Heart left ventricle (tissue), 16 donors: ENCODE measurements around the gene UQCRH. TPM values are rescaled to one million over a fixed set of nuclear protein-coding genes. Genes with fewer than 3 reads are reported as not detected.

ENCODE experiments used
- ATAC-seq, 4 donors: fragments of 200-7000 bp; cut with Tn5 transposase; one replicate each; pipeline ENCODE4 v1.9.1; 2020 to 2022; ENCODE audit warnings: moderate library complexity in 4 of 4, mild to moderate bottlenecking in 3 of 4, moderate number of reproducible peaks in 1 of 4
- DNase-seq, 5 donors: peaks; one replicate each; pipeline ENCODE4 v3.0.0-alpha.2; 2020
- H3K27ac ChIP-seq, 12 donors: fragments of 200-600 bp; sonication (generic) in 4 of 12; one replicate each; pipeline versions ENCODE4 v1.5.0 to v1.8.0; 2016 to 2022; ENCODE audit warnings: mild to moderate bottlenecking in 2 of 12
- H3K27me3 ChIP-seq, 9 donors: fragments of 200-600 bp; sonication (generic) in 2 of 9; one replicate each; pipeline versions ENCODE4 v1.5.1 to v1.8.0; 2016 to 2022; ENCODE audit warnings: mild to moderate bottlenecking in 3 of 9
- H3K36me3 ChIP-seq, 9 donors: fragments of 200-600 bp; sonication (generic) in 2 of 9; one replicate each; pipeline versions ENCODE4 v1.5.0 to v1.8.0; 2018 to 2022; ENCODE audit warnings: mild to moderate bottlenecking in 2 of 9
- H3K4me1 ChIP-seq, 12 donors: fragments of 200-600 bp; sonication (generic) in 4 of 12; one replicate each; pipeline versions ENCODE4 v1.5.0 to v1.8.0; 2016 to 2022; ENCODE audit warnings: mild to moderate bottlenecking in 3 of 12
- H3K4me3 ChIP-seq, 12 donors: fragments of 200-600 bp; sonication (generic) in 4 of 12; one replicate each; pipeline versions ENCODE4 v1.5.0 to v1.8.0; 2017 to 2022; ENCODE audit warnings: mild to moderate bottlenecking in 9 of 12, moderate library complexity in 4 of 12
- H3K9me3 ChIP-seq, 12 donors: fragments of 200-600 bp; sonication (generic) in 4 of 12; one replicate each; pipeline versions ENCODE4 v1.5.0 to v1.8.0; 2016 to 2022; ENCODE audit warnings: mild to moderate bottlenecking in 1 of 12
- POLR2A ChIP-seq, 2 donors: fragments of 450-650 bp; IDR thresholded peaks; one replicate each; pipeline ENCODE4 v1.6.1; 2017; ENCODE audit warnings: antibody characterized with exemption in 2 of 2, mild to moderate bottlenecking in 2 of 2, moderate library complexity in 2 of 2
- WGBS, 4 donors: extraction: QIAGEN DNeasy Blood & Tissue Kit in 2 of 4; methylation state at CpG; one replicate each; pipeline versions ENCODE4 v1.1.5 to v1.1.7; 2013 to 2018; 5-methylcytosine and 5-hydroxymethylcytosine counted together
- intact Hi-C, 10 donors: fragments of 100-400 bp; cut with DNase I; formaldehyde crosslinking; loops; one replicate each; pipeline versions ENCODE4 v1.11.1 to v1.14.2; 2022
- polyA plus RNA-seq, 2 donors: library from polyadenylated mRNA; stranded (reverse); fragments of 200-250 nt; gene quantifications; one replicate each; pipeline ENCODE4 v1.2.3, GENCODE V29; 2013
- total RNA-seq, 9 donors: library from RNA; depleted of rRNA in 2 of 9; stranded (reverse); fragments of >200 nt in 2 of 9; fragmentation: NEBNext Ultra II Directional in 3 of 9; extraction: Animal tissue kit (Norgen Biotek cat#: 25700) in 3 of 9; gene quantifications; one replicate each; pipeline versions ENCODE4 v1.1.0 to v1.2.4, GENCODE V29; 2016 to 2023
- TF ChIP-seq, protein P1 (sequence below), 12 donors: fragments of 200-600 bp; sonication (generic) in 4 of 12; IDR thresholded peaks; one replicate each; pipeline versions ENCODE4 v1.5.0 to v1.8.0; 2018 to 2022; ENCODE audit warnings: antibody characterized with exemption in 12 of 12, mild to moderate bottlenecking in 5 of 12
- donor health status: ischemic (EF 13 %, LVEDD 7.1; RV severe dilation, severe dysfunction).
- donor health status: healthy with polysubstance abuse.
- donor health status: DM: no; HTN: yes; CAD: no.
- donor health status: DM: no; HTN: no; CAD: no.
- donor health status: ischemic (EF 25% LVEDD 6.9; RV normal size, moderate dysfunction).
- donor health status: ischemic (EF 25% LVEDD 5.7; RV mildly dilated, moderate dysfunction).
- donor health status: healthy.
- donor health status: DM: yes; HTN: yes; CAD: no.
- donor health status: ischemic (EF 35%, LVEDD 5.7; RV mildly dilated, moderate dysfunction).
- donor health status: nonischemic (EF 11% LVEDD 7.7; RV severe dilation, severe dysfunction).
- donor health status: DM: yes; HTN: yes; CAD: no.
- donor health status: PGD.
- donor health status: ischemic (EF 29% LVEDD 5.4; RV normal size, mild dysfunction).
- donor health status: nonischemic (EF 23%, LVEDD 6.1; RV moderate dilation, normal function).

Gene UQCRH
- total and polyA plus RNA-seq, 11 donors, result 622 to 2,380 (median 949) TPM

DNA sequence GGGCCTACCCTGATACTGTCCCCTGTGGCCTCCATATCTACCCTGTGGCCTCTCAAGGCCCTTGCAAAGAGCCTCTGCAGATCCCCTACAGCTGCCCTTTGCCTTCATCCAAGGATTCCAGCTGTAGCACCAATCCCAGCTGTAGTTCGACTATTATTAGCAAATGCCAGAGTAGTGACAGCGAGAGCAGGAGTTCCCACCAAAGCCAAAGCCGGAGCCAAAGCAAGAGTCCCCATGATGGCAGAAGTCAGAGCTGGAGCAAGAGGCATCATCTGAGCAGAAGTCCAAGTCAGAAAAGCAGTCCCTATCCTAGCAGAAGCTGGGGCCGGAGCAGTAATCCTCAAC lies 39.8 kb downstream of the UQCRH start:
- intact Hi-C loops, result loop anchor here in 5 of 10 donors (5.0 to 10.0 kb wide), 3 partner anchors 41 to 309 kb away; partner anchors contain the start of genes LRRC41 (in 3 of the 5), RAD54L (in 3 of the 5) and UQCRH (in 3 of the 5)
- peaks cover 0 to 34% (median 17%) of the 10 kb centered on the region in 12 donors for H3K4me1 ChIP-seq
- ATAC-seq, result no peak
- peak in 2 of 5 donors; percentile 15 to 23 for DNase-seq
- no peaks in the 10 kb centered on the region for H3K9me3 ChIP-seq
- no peaks in the 10 kb centered on the region for H3K27me3 ChIP-seq
- H3K36me3 ChIP-seq, result peaks cover 0 to 48% (median 35%) of the 10 kb centered on the region in 9 donors
- TF ChIP-seq, protein P1, sequence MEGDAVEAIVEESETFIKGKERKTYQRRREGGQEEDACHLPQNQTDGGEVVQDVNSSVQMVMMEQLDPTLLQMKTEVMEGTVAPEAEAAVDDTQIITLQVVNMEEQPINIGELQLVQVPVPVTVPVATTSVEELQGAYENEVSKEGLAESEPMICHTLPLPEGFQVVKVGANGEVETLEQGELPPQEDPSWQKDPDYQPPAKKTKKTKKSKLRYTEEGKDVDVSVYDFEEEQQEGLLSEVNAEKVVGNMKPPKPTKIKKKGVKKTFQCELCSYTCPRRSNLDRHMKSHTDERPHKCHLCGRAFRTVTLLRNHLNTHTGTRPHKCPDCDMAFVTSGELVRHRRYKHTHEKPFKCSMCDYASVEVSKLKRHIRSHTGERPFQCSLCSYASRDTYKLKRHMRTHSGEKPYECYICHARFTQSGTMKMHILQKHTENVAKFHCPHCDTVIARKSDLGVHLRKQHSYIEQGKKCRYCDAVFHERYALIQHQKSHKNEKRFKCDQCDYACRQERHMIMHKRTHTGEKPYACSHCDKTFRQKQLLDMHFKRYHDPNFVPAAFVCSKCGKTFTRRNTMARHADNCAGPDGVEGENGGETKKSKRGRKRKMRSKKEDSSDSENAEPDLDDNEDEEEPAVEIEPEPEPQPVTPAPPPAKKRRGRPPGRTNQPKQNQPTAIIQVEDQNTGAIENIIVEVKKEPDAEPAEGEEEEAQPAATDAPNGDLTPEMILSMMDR (IDR thresholded peaks at IDR 0.05), result no peak
- no peak for TF ChIP-seq POLR2A (IDR thresholded peaks at IDR 0.05)
- H3K27ac ChIP-seq, result peak overlapping the region in 9 of 12 donors; percentile 3 to 96 (median 24)
- WGBS, 4 donors, result 52 to 66% (median 61%) methylated on average over 4 of the region's 4 CpGs
- H3K4me3 ChIP-seq, result no peak overlapping the region

- 86 to 95% (median 91%) methylated on average over 4 of the region's 4 CpGs for WGBS, 4 donors
- DNase-seq (no peak), ATAC-seq (no peak)
- no peaks in the 10 kb centered on the region for H3K27me3 ChIP-seq
- H3K4me1 ChIP-seq, result peaks cover 0 to 34% (median 17%) of the 10 kb centered on the region in 12 donors
- no peak overlapping the region for H3K4me3 ChIP-seq
- H3K9me3 ChIP-seq, result no peaks in the 10 kb centered on the region
- TF ChIP-seq, protein P1 (IDR thresholded peaks at IDR 0.05), result no peak
- TF ChIP-seq POLR2A (IDR thresholded peaks at IDR 0.05), result no peak
- H3K36me3 ChIP-seq, result peaks cover 0 to 48% (median 35%) of the 10 kb centered on the region in 9 donors
- peak overlapping the region in 8 of 12 donors; percentile 3 to 96 (median 32) for H3K27ac ChIP-seq
- intact Hi-C loops, result loop anchor here in 5 of 10 donors (5.0 to 10.0 kb wide), 3 partner anchors 41 to 309 kb away; partner anchors contain the start of genes LRRC41 (in 3 of the 5), RAD54L (in 3 of the 5) and UQCRH (in 3 of the 5)
Measured at GRCh38 chr1:46343705-46344104, 40.2 kb downstream of the UQCRH start.

DNA sequence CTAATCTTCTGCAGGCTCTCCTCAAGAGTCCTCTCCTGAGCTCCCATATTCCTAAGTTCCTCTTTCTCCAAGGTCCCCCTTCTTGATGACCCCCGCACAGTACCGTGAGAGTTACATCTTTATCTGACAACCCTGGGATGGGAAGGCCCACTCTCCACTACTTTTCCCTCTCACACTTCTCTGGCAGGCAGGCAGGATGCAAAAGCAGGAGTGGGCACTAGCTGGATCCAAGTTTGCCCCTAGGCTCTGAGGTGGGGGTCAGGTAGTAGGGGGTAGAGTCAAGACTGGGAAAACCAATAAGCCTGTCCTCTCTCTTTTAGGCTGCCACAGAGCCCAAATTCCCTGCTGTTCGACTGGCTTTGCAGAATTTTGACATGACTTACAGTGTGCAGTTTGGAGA lies 41.0 kb downstream of the UQCRH start:
- Histone ChIP-seq H3K4me1 (peaks cover 0 to 33% (median 16%) of the 10 kb centered on the region in 12 donors), H3K36me3 (peaks cover 0 to 56% (median 41%) of the 10 kb centered on the region in 9 donors), H3K27me3 (no peaks in the 10 kb centered on the region), H3K9me3 (no peaks in the 10 kb centered on the region), H3K4me3 (no peak overlapping the region), H3K27ac (no peak overlapping the region)
- TF ChIP-seq POLR2A (IDR thresholded peaks at IDR 0.05), result no peak
- TF ChIP-seq, protein P1 (IDR thresholded peaks at IDR 0.05), result no peak
- ATAC-seq (no peak), DNase-seq (no peak)
- intact Hi-C loops, result loop anchor here in 5 of 10 donors (5.0 to 10.0 kb wide), 3 partner anchors 42 to 310 kb away; partner anchors contain the start of genes LRRC41 (in 3 of the 5), RAD54L (in 3 of the 5) and UQCRH (in 3 of the 5)
- WGBS, 4 donors, result 79 to 86% (median 81%) methylated on average over 3 of the region's 3 CpGs

GRCh38 chr1:46345281-46345680 lies 41.8 kb downstream of the UQCRH start:
- no peak for DNase-seq
- ATAC-seq, result no peak
- H3K27ac ChIP-seq, result no peak overlapping the region
- intact Hi-C loops, result loop anchor here in 4 of 10 donors (5.0 to 10.0 kb wide), 3 partner anchors 43 to 310 kb away; partner anchors contain the start of genes RAD54L (in 3 of the 4), LRRC41 (in 1 of the 4) and UQCRH (in 1 of the 4)
- H3K4me1 ChIP-seq, result peaks cover 0 to 29% (median 10%) of the 10 kb centered on the region in 12 donors
- H3K9me3 ChIP-seq, result no peaks in the 10 kb centered on the region
- no peak for TF ChIP-seq POLR2A (IDR thresholded peaks at IDR 0.05)
- TF ChIP-seq, protein P1 (IDR thresholded peaks at IDR 0.05), result no peak
- peaks cover 0 to 64% (median 45%) of the 10 kb centered on the region in 9 donors for H3K36me3 ChIP-seq
- H3K27me3 ChIP-seq, result no peaks in the 10 kb centered on the region
- no peak overlapping the region for H3K4me3 ChIP-seq
